OCI-LY1 (cell line): ENCODE results near the gene PDZK1IP1.

Experiments
- H2AFZ ChIP-seq: fragments of 200-600 bp; sonication (generic), shearing (Covaris generic); 2 replicates; pipeline ENCODE4 v1.6.0; 2014; ENCODE audit warnings: antibody characterized with exemption, mild to moderate bottlenecking, low read length
- H3F3A ChIP-seq: fragments of 200-600 bp; sonication (generic), shearing (Covaris generic); 2 replicates; pipeline ENCODE4 v1.6.0; 2014; ENCODE audit warnings: mild to moderate bottlenecking, antibody characterized with exemption, low read length, moderate library complexity; ENCODE audit not compliant: insufficient read depth
- H3K27ac ChIP-seq: fragments of 200-600 bp; sonication (generic); 2 replicates; pipeline ENCODE4 v1.5.1; 2014; ENCODE audit warnings: low read length, mixed run types, mild to moderate bottlenecking, low read depth; ENCODE audit not compliant: poor library complexity, severe bottlenecking
- H3K27me3 ChIP-seq: fragments of 200-600 bp; sonication (generic); 2 replicates; pipeline ENCODE4 v1.6.0; 2014; ENCODE audit warnings: antibody characterized with exemption, mild to moderate bottlenecking, low read length, moderate library complexity; ENCODE audit not compliant: insufficient read depth
- H3K36me3 ChIP-seq: fragments of 200-600 bp; sonication (generic); 2 replicates; pipeline ENCODE4 v1.6.1; 2014; ENCODE audit warnings: mild to moderate bottlenecking, antibody characterized with exemption, low read length, moderate library complexity, mixed read lengths; ENCODE audit not compliant: insufficient read depth
- H3K4me1 ChIP-seq: fragments of 200-600 bp; sonication (generic); 2 replicates; pipeline ENCODE4 v1.5.1; 2014; ENCODE audit warnings: mild to moderate bottlenecking, low read length, moderate library complexity; ENCODE audit not compliant: insufficient read depth, severe bottlenecking
- H3K4me2 ChIP-seq: fragments of 200-600 bp; sonication (generic), shearing (Covaris generic); 2 replicates; pipeline ENCODE4 v1.6.1; 2014; ENCODE audit warnings: low read length
- H3K4me3 ChIP-seq: fragments of 200-600 bp; sonication (generic); 2 replicates; pipeline ENCODE4 v1.5.1; 2014; ENCODE audit warnings: low read length, low read depth, mild to moderate bottlenecking, mixed read lengths; ENCODE audit not compliant: poor library complexity, severe bottlenecking
- H3K79me2 ChIP-seq: fragments of 200-600 bp; shearing (Covaris generic); 2 replicates; pipeline ENCODE4 v1.6.1; 2016; ENCODE audit warnings: mixed run types, low read length, mixed read lengths; ENCODE audit not compliant: insufficient read depth
- H3K9ac ChIP-seq: fragments of 200-600 bp; sonication (generic), shearing (Covaris generic); 2 replicates; pipeline ENCODE4 v1.6.1; 2014; ENCODE audit warnings: mild to moderate bottlenecking, low read length, mixed read lengths
- H3K9me2 ChIP-seq: fragments of 200-600 bp; sonication (generic), shearing (Covaris generic); 2 replicates; pipeline ENCODE4 v1.6.1; 2014; ENCODE audit warnings: low read depth, mild to moderate bottlenecking, low read length, mixed read lengths
- H3K9me3 ChIP-seq: fragments of 200-600 bp; shearing (Covaris generic); 2 replicates; pipeline ENCODE4 v1.6.1; 2014; ENCODE audit warnings: low read length, mixed read lengths
- H4K20me1 ChIP-seq: fragments of 200-600 bp; sonication (generic), shearing (Covaris generic); 2 replicates; pipeline ENCODE4 v1.6.0; 2016; ENCODE audit warnings: mild to moderate bottlenecking, low read length; ENCODE audit not compliant: insufficient read depth
- EZH2 ChIP-seq: fragments of 200-600 bp; sonication (generic), shearing (Covaris generic); IDR thresholded peaks from 2 replicates; pipeline ENCODE4 v1.8.0; 2017; ENCODE audit warnings: borderline replicate concordance, mixed run types, mild to moderate bottlenecking, antibody characterized with exemption, low read length, moderate library complexity, mixed read lengths
- TF ChIP-seq, protein P1 (sequence below): fragments of 200-600 bp; sonication (generic), shearing (Covaris generic); IDR thresholded peaks from 2 replicates; pipeline ENCODE4 v1.5.1; 2017; ENCODE audit warnings: mild to moderate bottlenecking, antibody characterized with exemption, low read length, moderate library complexity, mixed read lengths

PDZK1IP1 gene

GRCh38 chr1:47184090-47184821, 5.6 kb downstream of the PDZK1IP1 start:
- Histone ChIP-seq H3K27me3 (no peaks in the 10 kb centered on the region), H2AFZ (no peak overlapping the region), H3F3A (no peaks in the 10 kb centered on the region), H3K9me3 (no peaks in the 10 kb centered on the region), H3K36me3 (no peaks in the 10 kb centered on the region), H3K79me2 (no peaks in the 10 kb centered on the region), H3K27ac (no peak overlapping the region), H4K20me1 (no peaks in the 10 kb centered on the region), H3K9me2 (no peaks in the 10 kb centered on the region), H3K4me3 (no peak overlapping the region), H3K4me1 (peaks cover 4% of the 10 kb centered on the region), H3K4me2 (no peak overlapping the region), H3K9ac (no peak overlapping the region)
- no peak for TF ChIP-seq EZH2
- TF ChIP-seq, protein P1, sequence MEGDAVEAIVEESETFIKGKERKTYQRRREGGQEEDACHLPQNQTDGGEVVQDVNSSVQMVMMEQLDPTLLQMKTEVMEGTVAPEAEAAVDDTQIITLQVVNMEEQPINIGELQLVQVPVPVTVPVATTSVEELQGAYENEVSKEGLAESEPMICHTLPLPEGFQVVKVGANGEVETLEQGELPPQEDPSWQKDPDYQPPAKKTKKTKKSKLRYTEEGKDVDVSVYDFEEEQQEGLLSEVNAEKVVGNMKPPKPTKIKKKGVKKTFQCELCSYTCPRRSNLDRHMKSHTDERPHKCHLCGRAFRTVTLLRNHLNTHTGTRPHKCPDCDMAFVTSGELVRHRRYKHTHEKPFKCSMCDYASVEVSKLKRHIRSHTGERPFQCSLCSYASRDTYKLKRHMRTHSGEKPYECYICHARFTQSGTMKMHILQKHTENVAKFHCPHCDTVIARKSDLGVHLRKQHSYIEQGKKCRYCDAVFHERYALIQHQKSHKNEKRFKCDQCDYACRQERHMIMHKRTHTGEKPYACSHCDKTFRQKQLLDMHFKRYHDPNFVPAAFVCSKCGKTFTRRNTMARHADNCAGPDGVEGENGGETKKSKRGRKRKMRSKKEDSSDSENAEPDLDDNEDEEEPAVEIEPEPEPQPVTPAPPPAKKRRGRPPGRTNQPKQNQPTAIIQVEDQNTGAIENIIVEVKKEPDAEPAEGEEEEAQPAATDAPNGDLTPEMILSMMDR = no peak

- no peaks in the 10 kb centered on the region for H4K20me1 ChIP-seq
- no peaks in the 10 kb centered on the region for H3K9me3 ChIP-seq
- no peaks in the 10 kb centered on the region for H3K36me3 ChIP-seq
These were observed 6.3 kb downstream of the PDZK1IP1 start for GRCh38 chr1:47183308-47184089.

DNA sequence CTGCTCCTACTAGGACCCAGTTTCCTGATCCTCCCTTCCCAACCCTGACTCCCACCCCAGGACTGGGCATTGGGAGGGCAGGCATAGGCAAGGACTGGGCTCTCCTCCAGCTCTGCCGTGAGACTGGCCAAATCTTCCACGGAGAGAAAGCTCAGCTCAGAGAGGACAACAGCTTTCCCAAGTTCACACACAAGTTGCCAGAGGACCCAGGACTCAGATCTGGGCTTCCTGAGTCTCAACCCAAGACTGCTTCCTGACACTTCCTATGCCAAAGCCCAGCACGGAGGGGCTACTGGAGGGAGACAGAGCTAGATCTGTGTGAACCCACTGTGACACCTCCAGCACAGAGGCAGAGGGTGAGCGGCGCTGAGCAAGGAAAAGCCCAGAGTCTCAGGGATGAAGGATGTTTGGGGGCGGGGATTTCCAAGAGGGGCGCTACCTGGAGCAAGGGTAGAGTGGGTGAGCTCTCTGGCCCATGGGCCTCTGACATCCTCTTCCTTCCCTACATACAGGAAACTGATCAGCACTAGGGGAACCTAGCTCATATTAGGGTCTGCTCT, 7.1 kb downstream of the PDZK1IP1 start:
- H3K9ac ChIP-seq = no peak overlapping the region
- no peaks in the 10 kb centered on the region for H3K27me3 ChIP-seq
- H3K27ac ChIP-seq = no peak overlapping the region
- H3K9me3 ChIP-seq = no peaks in the 10 kb centered on the region
- H2AFZ ChIP-seq = no peak overlapping the region
- H3K79me2 ChIP-seq = no peaks in the 10 kb centered on the region
- H4K20me1 ChIP-seq = no peaks in the 10 kb centered on the region
- H3F3A ChIP-seq = no peaks in the 10 kb centered on the region
- TF ChIP-seq EZH2 = no peak
- TF ChIP-seq, protein P1 = no peak
- H3K4me3 ChIP-seq = no peak overlapping the region
- H3K4me1 ChIP-seq = peaks cover 5% of the 10 kb centered on the region
- H3K9me2 ChIP-seq = no peaks in the 10 kb centered on the region
- H3K36me3 ChIP-seq = no peaks in the 10 kb centered on the region
- H3K4me2 ChIP-seq = no peak overlapping the region

More at GRCh38 chr1:47183308-47184089, 6.3 kb downstream of the PDZK1IP1 start:
- Histone ChIP-seq H3F3A (no peaks in the 10 kb centered on the region), H3K4me2 (no peak overlapping the region), H3K79me2 (no peaks in the 10 kb centered on the region), H3K9ac (no peak overlapping the region), H3K4me3 (no peak overlapping the region), H2AFZ (no peak overlapping the region), H3K4me1 (peaks cover 5% of the 10 kb centered on the region), H3K27ac (no peak overlapping the region), H3K27me3 (no peaks in the 10 kb centered on the region), H3K9me2 (no peaks in the 10 kb centered on the region)
- TF ChIP-seq EZH2 = no peak
- TF ChIP-seq, protein P1 = no peak
